IMR-90 (cell line): ENCODE measurements around the gene ALCAM. TPM values are rescaled to one million over a fixed set of nuclear protein-coding genes. Genes with fewer than 3 reads are reported as not detected.

Experiments used
- ATAC-seq: fragments of 200-7000 bp; cut with Tn5 transposase; 2 replicates; pipeline ENCODE4 v1.9.1; 2020; ENCODE audit warnings: low read depth, mild to moderate bottlenecking, moderate library complexity
- BruUV-seq: library from RNA; stranded (reverse); fragments of 400-500 nt; replicated peaks from 2 replicates; lab custom pipeline; 2021; lab: Mats Ljungman, UMichigan
- CTCF ChIA-PET: fragments of 300-600 bp; formaldehyde crosslinking; extraction: SDS; loops from one replicate; lab custom pipeline; 2021; ENCODE audit warnings: antibody characterized with exemption; lab: Yijun Ruan, JAX
- POLR2A ChIA-PET: fragments of 300-600 bp; sonication (Branson Sonifier 250); formaldehyde crosslinking; loops from one replicate; lab custom pipeline; 2022; ENCODE audit warnings: antibody characterized with exemption; ENCODE audit not compliant: unreplicated experiment; lab: Charles Lee
- DNase-seq: peaks from one replicate; pipeline ENCODE4 v3.0.0; 2013
- H2AFZ ChIP-seq: replicated peaks from 2 replicates; pipeline ENCODE3; 2013; ENCODE audit warnings: low read length, mild to moderate bottlenecking; ENCODE audit not compliant: poor library complexity
- H2AK5ac ChIP-seq: 2 replicates; pipeline ENCODE4 v1.6.1; 2013; ENCODE audit warnings: low read depth, low read length, inconsistent platforms
- H2AK9ac ChIP-seq: replicated peaks from 2 replicates; pipeline ENCODE3; 2013; ENCODE audit warnings: mild to moderate bottlenecking, low read depth, low read length, moderate library complexity; ENCODE audit not compliant: poor library complexity
- H2BK120ac ChIP-seq: 2 replicates; pipeline ENCODE4 v1.6.1; 2013; ENCODE audit warnings: low read depth, low read length, inconsistent platforms
- H2BK15ac ChIP-seq: 3 replicates; pipeline ENCODE4 v1.6.1; 2013; ENCODE audit warnings: low read depth, low read length, inconsistent platforms
- H2BK20ac ChIP-seq: 2 replicates; pipeline ENCODE4 v1.6.1; 2013; ENCODE audit warnings: low read depth, mild to moderate bottlenecking, inconsistent platforms, low read length, moderate library complexity
- H2BK5ac ChIP-seq: 2 replicates; pipeline ENCODE4 v1.6.1; 2013; ENCODE audit warnings: mild to moderate bottlenecking, low read depth, low read length, inconsistent platforms; ENCODE audit not compliant: poor library complexity, severe bottlenecking
- H3K14ac ChIP-seq: replicated peaks from 2 replicates; pipeline ENCODE4 v1.6.1; 2013; ENCODE audit warnings: low read depth, low read length, inconsistent platforms
- H3K18ac ChIP-seq: 2 replicates; pipeline ENCODE4 v1.6.1; 2013; ENCODE audit warnings: low read depth, low read length, control low read depth
- H3K23ac ChIP-seq: 2 replicates; pipeline ENCODE4 v1.6.1; 2013; ENCODE audit warnings: low read depth, low read length, inconsistent platforms
- H3K27ac ChIP-seq: 2 replicates; pipeline ENCODE4 v1.5.1; 2013; ENCODE audit warnings: mild to moderate bottlenecking, control low read depth, low read length; ENCODE audit not compliant: insufficient read depth
- H3K27me3 ChIP-seq: 2 replicates; pipeline ENCODE4 v1.6.1; 2013; ENCODE audit warnings: low read length; ENCODE audit not compliant: control insufficient read depth, insufficient read depth
- H3K36me3 ChIP-seq: 2 replicates; pipeline ENCODE4 v1.6.1; 2013; ENCODE audit warnings: low read length, mixed read lengths; ENCODE audit not compliant: control insufficient read depth, insufficient read depth
- H3K4ac ChIP-seq: 2 replicates; pipeline ENCODE4 v1.6.1; 2013; ENCODE audit warnings: low read depth, low read length, inconsistent platforms
- H3K4me1 ChIP-seq: 2 replicates; pipeline ENCODE4 v1.6.1; 2013; ENCODE audit warnings: low read length, mixed read lengths; ENCODE audit not compliant: control insufficient read depth, insufficient read depth
- H3K4me2 ChIP-seq: 2 replicates; pipeline ENCODE4 v1.6.1; 2013; ENCODE audit warnings: low read depth, mild to moderate bottlenecking, control low read depth, low read length, moderate library complexity
- H3K4me3 ChIP-seq: 2 replicates; pipeline ENCODE4 v1.5.1; 2013; ENCODE audit warnings: low read depth, mild to moderate bottlenecking, control low read depth, low read length, moderate library complexity; ENCODE audit not compliant: insufficient read depth
- H3K56ac ChIP-seq: 2 replicates; pipeline ENCODE4 v1.6.1; 2013; ENCODE audit warnings: low read length, inconsistent platforms; ENCODE audit not compliant: insufficient read depth; ENCODE audit errors: extremely low read depth
- H3K79me1 ChIP-seq, 2 experiments: 2 replicates each; pipeline ENCODE4 v1.6.1; 2013; ENCODE audit warnings: low read length in 2 of 2, inconsistent platforms in 1 of 2, low read depth in 1 of 2
- H3K9ac ChIP-seq: 2 replicates; pipeline ENCODE4 v1.6.1; 2013; ENCODE audit warnings: low read depth, low read length, control low read depth
- H3K9me1 ChIP-seq: 2 replicates; pipeline ENCODE4 v1.6.1; 2013; ENCODE audit warnings: low read length, inconsistent platforms; ENCODE audit not compliant: insufficient read depth
- H3K9me3 ChIP-seq: 2 replicates; pipeline ENCODE4 v1.6.1; 2013; ENCODE audit warnings: low read length; ENCODE audit not compliant: control insufficient read depth, insufficient read depth
- H4K20me1 ChIP-seq: 2 replicates; pipeline ENCODE4 v1.6.1; 2013; ENCODE audit warnings: low read length, inconsistent platforms; ENCODE audit not compliant: insufficient read depth
- H4K5ac ChIP-seq: 2 replicates; pipeline ENCODE4 v1.6.1; 2013; ENCODE audit warnings: mild to moderate bottlenecking, low read depth, low read length, control low read depth
- H4K8ac ChIP-seq, 2 experiments: 2 replicates each; pipeline ENCODE4 v1.6.1; 2013; ENCODE audit warnings: low read depth in 2 of 2, low read length in 2 of 2, control low read depth in 1 of 2, inconsistent platforms in 1 of 2
- H4K91ac ChIP-seq: 2 replicates; pipeline ENCODE4 v1.6.1; 2013; ENCODE audit warnings: low read depth, low read length, inconsistent platforms; ENCODE audit not compliant: insufficient read depth
- BHLHE40 ChIP-seq: fragments of 150-350 bp; IDR thresholded peaks from 2 replicates; pipeline ENCODE4 v1.6.1; 2016; ENCODE audit warnings: mild to moderate bottlenecking, low read depth, low read length
- CEBPB ChIP-seq: IDR thresholded peaks from 2 replicates; pipeline ENCODE4 v1.6.1; 2012; ENCODE audit warnings: low read depth, low read length, improper control_type of control experiment
- CHD1 ChIP-seq: IDR thresholded peaks from 2 replicates; pipeline ENCODE4 v1.6.1; 2012; ENCODE audit warnings: low read depth, low read length, improper control_type of control experiment
- CTCF ChIP-seq: conservative IDR thresholded peaks from 2 replicates; pipeline ENCODE4 v1.5.1; 2012; ENCODE audit warnings: mild to moderate bottlenecking, low read depth, low read length, improper control_type of control experiment
- ELK1 ChIP-seq: fragments of 150-350 bp; IDR thresholded peaks from 2 replicates; pipeline ENCODE4 v1.6.1; 2016; ENCODE audit warnings: low read depth, mild to moderate bottlenecking, low read length, moderate library complexity, borderline replicate concordance
- FOS ChIP-seq: fragments of 150-350 bp; IDR thresholded peaks from 2 replicates; pipeline ENCODE4 v1.6.1; 2016; ENCODE audit warnings: low read depth, low read length
- MAFK ChIP-seq: IDR thresholded peaks from 2 replicates; pipeline ENCODE4 v1.6.1; 2012; ENCODE audit warnings: low read depth, low read length, improper control_type of control experiment
- MAZ ChIP-seq: IDR thresholded peaks from 2 replicates; pipeline ENCODE4 v1.6.1; 2012; ENCODE audit warnings: low read depth, mild to moderate bottlenecking, low read length, improper control_type of control experiment, moderate library complexity, borderline replicate concordance
- MXI1 ChIP-seq: IDR thresholded peaks from 2 replicates; pipeline ENCODE4 v1.6.1; 2012; ENCODE audit warnings: low read depth, mild to moderate bottlenecking, low read length, moderate library complexity, borderline replicate concordance
- NFE2L2 ChIP-seq: fragments of 150-350 bp; IDR thresholded peaks from 2 replicates; pipeline ENCODE4 v1.6.1; 2016; ENCODE audit warnings: low read depth, mild to moderate bottlenecking, low read length
- POLR2A ChIP-seq: IDR thresholded peaks from 2 replicates; pipeline ENCODE4 v1.6.1; 2012; ENCODE audit warnings: mild to moderate bottlenecking, low read depth, low read length
- RAD21 ChIP-seq: IDR thresholded peaks from 2 replicates; pipeline ENCODE4 v1.6.1; 2012; ENCODE audit warnings: low read length, improper control_type of control experiment
- RCOR1 ChIP-seq: IDR thresholded peaks from 2 replicates; pipeline ENCODE4 v1.6.1; 2012; ENCODE audit warnings: mild to moderate bottlenecking, low read length, improper control_type of control experiment; ENCODE audit not compliant: insufficient replicate concordance
- RFX5 ChIP-seq: IDR thresholded peaks from 2 replicates; pipeline ENCODE4 v1.8.0; 2012; ENCODE audit warnings: low read depth, mild to moderate bottlenecking, low read length, moderate library complexity
- SMC3 ChIP-seq: fragments of 150-350 bp; IDR thresholded peaks from 2 replicates; pipeline ENCODE4 v1.6.1; 2016; ENCODE audit warnings: low read depth, mild to moderate bottlenecking, antibody characterized with exemption, low read length, moderate library complexity
- USF2 ChIP-seq: fragments of 150-350 bp; IDR thresholded peaks from 2 replicates; pipeline ENCODE4 v1.6.1; 2017; ENCODE audit warnings: mild to moderate bottlenecking, antibody characterized with exemption, low read length, low read depth
- WGBS, 2 experiments: methylation state at CpG; one replicate each; pipeline versions ENCODE4 v1.1.5 to v1.1.7; 2013; ENCODE audit warnings: missing lambda C conversion rate in 2 of 2; ENCODE audit not compliant: insufficient read length in 1 of 2; ENCODE audit errors: extremely low coverage in 2 of 2; 5-methylcytosine and 5-hydroxymethylcytosine counted together
- dilution Hi-C: fragments of 300-500 bp; cut with HindIII; formaldehyde crosslinking; loops from one replicate; pipeline ENCODE4 v1.14.3; 2018; ENCODE audit warnings: low sequenced_read_pairs; ENCODE audit not compliant: unreplicated experiment
- in situ Hi-C: fragments of 300-500 bp; cut with MboI; formaldehyde crosslinking; loops from 3 replicates; pipeline ENCODE4 v1.14.3; 2019; ENCODE audit warnings: low sequenced_read_pairs, inconsistent platforms, mixed read lengths
- intact Hi-C: fragments of 100-400 bp; cut with micrococcal nuclease; formaldehyde crosslinking; loops from 2 replicates; pipeline ENCODE4 v1.10.0; 2022
- polyA plus RNA-seq, 3 experiments: library from polyadenylated mRNA; depleted of rRNA; stranded (reverse); fragments of >200 nt; gene quantifications; 2 replicates each; pipeline ENCODE4 v1.2.3, GENCODE V29; 2012; ENCODE audit warnings: low replicate concordance in 1 of 3
- total RNA-seq: library from RNA; depleted of rRNA; stranded (reverse); fragments of >200 nt; gene quantifications from 2 replicates; pipeline ENCODE4 v1.2.3, GENCODE V29; 2012

ALCAM gene
- total and polyA plus RNA-seq, 2 of the 4 experiments (the other 2 are of a cell fraction) = 117 to 423 TPM

GRCh38 chr3:105616374-105617121 is 249.8 kb downstream of the ALCAM start:
- Histone ChIP-seq H3K14ac (no peak overlapping the region), H4K8ac (no peak overlapping the region), H2AK9ac (no peak overlapping the region), H2BK20ac (no peak overlapping the region), H2BK120ac (no peak overlapping the region), H4K5ac (no peak overlapping the region), H2AK5ac (no peak overlapping the region), H3K9me3 (no peaks in the 10 kb centered on the region), H4K20me1 (no peaks in the 10 kb centered on the region), H3K4ac (no peak overlapping the region), H3K9me1 (no peaks in the 10 kb centered on the region; the same call in 1 of the 2 replicates), H2AFZ (no peak overlapping the region), H3K4me2 (no peak overlapping the region), H2BK5ac (no peak overlapping the region), H4K91ac (no peak overlapping the region), H3K56ac (no peak overlapping the region), H3K18ac (no peak overlapping the region), H3K36me3 (no peaks in the 10 kb centered on the region), H3K79me1 (no peaks in the 10 kb centered on the region), H2BK15ac (no peak overlapping the region), H3K4me3 (no peak overlapping the region), H3K9ac (no peak overlapping the region), H3K4me1 (no peaks in the 10 kb centered on the region), H3K27me3 (no peaks in the 10 kb centered on the region), H3K23ac (no peak overlapping the region), H3K27ac (no peak overlapping the region)
- in situ Hi-C loops (no loop called here), intact Hi-C loops (no loop called here), dilution Hi-C loops (no loop called here)
- no peak for DNase-seq
- no peak for ATAC-seq
- ChIA-PET POLR2A (no interaction called here), CTCF (no interaction called here)
- BruUV-seq = no TSS peak
- no peak for TF ChIP-seq MAFK
- no peak for TF ChIP-seq RCOR1
- no peak for TF ChIP-seq BHLHE40
- no peak for TF ChIP-seq MXI1
- no peak for TF ChIP-seq SMC3
- TF ChIP-seq USF2 = no peak
- no peak for TF ChIP-seq POLR2A
- TF ChIP-seq MAZ = no peak
- TF ChIP-seq FOS = no peak
- TF ChIP-seq CTCF = no peak
- TF ChIP-seq RFX5 = no peak
- no peak for TF ChIP-seq ELK1
- TF ChIP-seq CHD1 = no peak
- TF ChIP-seq NFE2L2 = no peak
- no peak for TF ChIP-seq CEBPB
- TF ChIP-seq RAD21 = no peak
- WGBS, 2 experiments = no CpG with 5 or more reads among the region's 5 CpGs
